ENCODE results near the gene EPC2.

Gene EPC2

DNA sequence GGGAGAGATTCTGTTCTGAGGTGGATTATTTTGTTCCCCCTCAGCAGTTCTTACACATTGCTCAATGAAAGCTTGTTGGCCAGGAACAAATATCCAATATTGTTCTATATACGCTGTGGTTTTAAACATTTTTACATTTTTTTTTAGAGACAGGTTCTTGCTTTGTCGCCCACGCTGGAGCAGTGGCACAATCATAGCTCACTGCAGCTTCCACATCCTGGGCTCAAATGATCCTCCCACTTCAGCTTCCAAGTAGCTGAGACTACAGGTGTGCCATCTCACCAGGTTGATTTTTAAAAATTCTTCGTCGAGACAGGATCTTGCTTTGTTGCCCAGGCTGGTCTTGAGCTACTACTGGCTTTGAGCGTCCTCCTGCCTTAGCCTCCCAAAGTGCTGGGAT, 171.6 kb downstream of the EPC2 start:
- DNase-seq: no peak

DNA sequence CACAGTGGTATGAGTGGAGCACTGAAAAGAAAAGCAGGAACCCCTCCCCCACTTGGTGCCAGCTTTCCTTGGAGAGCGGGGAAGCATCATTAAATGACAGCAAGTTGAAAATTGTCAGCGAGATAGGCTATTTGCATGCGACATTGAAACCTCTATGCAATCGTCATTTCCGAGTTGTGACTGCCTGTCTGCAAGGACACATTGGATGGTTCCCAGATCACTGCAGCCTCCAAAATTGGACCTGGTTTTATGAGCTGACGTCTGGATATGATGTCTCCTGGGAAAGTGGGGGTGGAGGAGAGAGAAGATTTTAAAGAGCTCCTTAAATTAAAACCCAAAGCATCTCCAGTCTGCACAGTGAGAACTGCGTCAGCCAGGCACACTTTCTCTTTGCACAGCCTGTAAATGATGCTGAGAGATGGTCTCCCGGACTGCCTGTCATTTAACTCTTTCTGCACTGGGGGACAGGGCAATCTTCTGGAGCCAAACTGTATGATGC, 172.7 kb downstream of the EPC2 start:
- DNase-seq: no peak

DNA sequence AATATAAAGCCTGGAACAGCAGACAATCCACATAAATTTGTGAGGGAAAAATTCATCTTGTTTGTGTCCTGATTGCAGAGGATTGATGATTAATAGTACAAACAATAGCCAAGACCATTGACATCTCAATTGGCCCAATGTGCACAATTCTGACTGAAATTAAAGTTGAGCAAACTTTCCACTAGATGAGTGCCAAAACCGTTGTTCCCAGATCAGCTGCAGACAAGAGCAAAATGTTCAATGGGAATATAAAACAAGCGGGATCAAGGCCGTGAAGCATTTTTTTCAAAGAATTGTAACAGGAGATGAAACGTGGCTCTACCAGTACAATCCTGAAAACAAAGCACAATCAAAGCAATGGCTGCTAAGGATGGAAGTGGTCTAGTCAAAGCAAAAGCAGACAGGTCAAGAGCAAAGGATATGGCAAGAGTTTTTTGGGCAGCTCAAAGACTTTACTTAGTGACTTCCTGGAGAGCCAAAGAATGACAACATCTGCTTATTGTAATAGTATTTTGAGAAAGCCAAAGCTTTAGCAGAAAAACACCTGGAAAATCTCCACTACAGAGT, 174.6 kb downstream of the EPC2 start:
- DNase-seq: no peak

DNA sequence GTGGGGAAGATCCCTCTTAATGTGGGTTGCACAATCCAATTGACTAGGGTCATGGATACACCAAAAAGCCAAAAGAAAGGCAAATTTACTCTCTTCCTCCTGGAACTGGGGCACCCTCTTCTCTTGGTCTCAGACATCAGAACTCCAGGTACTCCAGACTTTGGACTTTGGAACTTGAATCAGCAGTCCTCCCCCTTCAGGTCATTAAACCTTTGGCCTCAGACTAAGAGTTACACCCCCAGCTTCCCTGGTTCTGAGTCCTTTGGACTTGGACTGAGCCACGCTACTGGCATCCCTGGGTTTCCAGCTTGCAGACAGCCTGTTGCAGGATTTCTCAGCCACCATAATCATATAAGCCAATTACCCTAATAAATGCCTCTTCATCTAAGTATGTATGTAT, 179.6 kb downstream of the EPC2 start:
- DNase-seq: no peak

DNA sequence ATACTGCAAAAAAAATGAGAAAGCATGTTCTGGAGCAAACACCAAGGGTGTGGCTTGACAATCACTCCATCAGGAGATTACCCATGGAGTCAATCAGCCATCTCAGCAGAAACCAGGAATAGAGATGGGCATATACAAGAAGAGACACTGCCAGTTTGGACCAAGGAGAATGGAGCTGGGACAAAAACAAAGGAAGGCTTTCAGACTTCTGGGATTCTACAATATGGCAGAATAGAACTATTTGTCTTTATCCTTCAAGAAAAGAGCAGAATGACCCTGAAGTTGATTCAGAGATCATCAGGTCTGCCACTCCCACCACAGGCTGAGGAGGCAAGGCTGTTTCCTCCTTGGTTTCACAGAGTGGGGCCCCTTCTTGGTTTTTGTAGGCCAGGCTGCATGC, 182.2 kb downstream of the EPC2 start:
- no peak for DNase-seq

DNA sequence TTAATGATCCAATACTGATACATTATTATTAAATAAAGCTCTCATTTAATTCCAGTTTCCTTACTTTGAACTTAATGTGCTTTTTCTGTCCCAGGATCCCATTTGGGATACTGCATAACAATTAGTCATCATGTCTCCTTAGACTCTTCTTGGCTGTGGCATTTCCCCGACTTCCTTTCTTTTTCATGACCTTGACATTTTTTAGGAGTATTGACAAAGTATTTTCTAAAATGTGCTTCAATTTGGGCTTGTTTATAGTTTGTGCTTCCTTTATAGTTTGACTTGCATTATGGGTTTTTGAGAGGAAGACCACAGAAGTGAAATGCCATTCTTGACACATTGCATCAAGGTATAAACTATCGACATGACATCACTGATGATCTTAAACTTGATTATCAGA, 184.4 kb downstream of the EPC2 start:
- no peak for DNase-seq

DNA sequence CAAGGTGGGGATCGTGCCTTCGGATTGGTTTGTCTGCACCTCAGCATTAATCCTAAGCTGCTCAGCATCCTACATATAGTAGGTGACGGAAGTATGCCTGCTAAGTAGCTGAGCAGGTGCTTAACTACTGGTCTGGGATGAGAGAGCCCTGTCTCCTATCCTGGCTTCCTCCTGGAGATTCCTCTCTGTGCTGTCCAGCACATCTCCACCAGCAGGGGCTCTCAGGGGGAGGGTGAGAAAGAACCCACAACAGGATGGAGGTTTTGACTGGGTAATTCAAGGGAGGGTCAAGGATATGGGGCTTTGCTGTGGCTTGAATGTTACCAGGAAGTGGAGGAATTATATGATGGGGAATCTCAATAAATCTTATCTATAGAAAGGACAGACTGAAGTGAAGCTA, 185.1 kb downstream of the EPC2 start:
- no peak for DNase-seq

DNA sequence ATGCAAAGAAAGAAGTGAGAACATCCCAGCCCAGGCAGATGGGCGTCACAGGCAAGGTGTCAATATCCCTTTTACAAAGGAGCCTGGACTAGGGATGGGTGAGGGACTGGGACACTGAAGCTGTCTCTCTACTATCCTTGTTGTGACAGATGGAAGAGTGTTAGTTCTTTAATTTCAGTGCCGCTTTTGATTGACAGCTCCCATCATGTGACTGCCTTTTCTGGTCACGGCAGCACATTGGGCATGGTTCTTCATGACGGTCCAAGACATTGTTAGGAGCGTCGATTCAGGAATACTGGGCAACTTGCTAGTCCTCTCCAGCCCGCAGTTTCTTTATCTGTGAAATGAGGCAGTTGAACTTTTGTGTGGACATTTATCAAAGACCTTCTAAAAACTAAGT, 188.1 kb downstream of the EPC2 start:
- DNase-seq: no peak
